HG03342 (cell line): ENCODE data around the gene NCOR2.

ENCODE experiments used
- ATAC-seq: cut with Tn5 transposase; IDR thresholded peaks from one replicate; pipeline ENCODE4 v1.9.1; 2021; ENCODE audit warnings: mild to moderate bottlenecking, moderate library complexity; ENCODE audit not compliant: unreplicated experiment

Gene NCOR2

GRCh38 chr12:124529565-124530276 is 37.7 kb downstream of the NCOR2 start:
- ATAC-seq: no peak

GRCh38 chr12:124527861-124528561 is 39.4 kb downstream of the NCOR2 start:
- ATAC-seq: no peak

GRCh38 chr12:124525927-124526692 is 41.3 kb downstream of the NCOR2 start:
- ATAC-seq: no peak

- ATAC-seq: no peak
These were observed 42.0 kb downstream of the NCOR2 start for GRCh38 chr12:124525455-124525854.

- ATAC-seq: no peak
These were observed 43.0 kb downstream of the NCOR2 start for GRCh38 chr12:124524231-124524925.

- ATAC-seq: no peak
These were observed 44.3 kb downstream of the NCOR2 start for GRCh38 chr12:124523071-124523470.

GRCh38 chr12:124520907-124521306 is 46.5 kb downstream of the NCOR2 start:
- no peak for ATAC-seq

GRCh38 chr12:124520265-124520701 is 47.1 kb downstream of the NCOR2 start:
- ATAC-seq: no peak

GRCh38 chr12:124519746-124520145 is 47.7 kb downstream of the NCOR2 start:
- ATAC-seq: no peak

- no peak for ATAC-seq
These were observed 49.1 kb downstream of the NCOR2 start for GRCh38 chr12:124518051-124518932.
